ENCODE results near the gene HYPK.

DNA sequence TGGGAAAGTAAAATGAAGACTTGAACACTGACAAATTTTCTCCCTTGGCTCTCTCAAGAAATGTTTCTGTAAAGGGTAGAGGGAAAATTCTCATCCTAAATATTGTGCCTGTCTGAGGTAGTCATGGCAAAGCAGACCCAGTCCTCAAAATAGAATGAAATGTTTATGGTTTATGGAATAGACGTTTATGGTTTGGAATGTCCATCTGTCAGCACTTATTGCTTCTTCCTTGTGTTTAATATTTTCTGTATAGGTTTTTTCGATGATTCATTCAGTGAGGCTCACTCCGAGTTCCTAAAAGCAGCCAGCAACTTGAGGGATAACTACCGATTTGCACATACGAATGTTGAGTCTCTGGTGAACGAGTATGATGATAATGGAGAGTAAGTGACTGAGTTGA is 37.6 kb upstream of the HYPK start:
- TF ChIP-seq, protein P1, sequence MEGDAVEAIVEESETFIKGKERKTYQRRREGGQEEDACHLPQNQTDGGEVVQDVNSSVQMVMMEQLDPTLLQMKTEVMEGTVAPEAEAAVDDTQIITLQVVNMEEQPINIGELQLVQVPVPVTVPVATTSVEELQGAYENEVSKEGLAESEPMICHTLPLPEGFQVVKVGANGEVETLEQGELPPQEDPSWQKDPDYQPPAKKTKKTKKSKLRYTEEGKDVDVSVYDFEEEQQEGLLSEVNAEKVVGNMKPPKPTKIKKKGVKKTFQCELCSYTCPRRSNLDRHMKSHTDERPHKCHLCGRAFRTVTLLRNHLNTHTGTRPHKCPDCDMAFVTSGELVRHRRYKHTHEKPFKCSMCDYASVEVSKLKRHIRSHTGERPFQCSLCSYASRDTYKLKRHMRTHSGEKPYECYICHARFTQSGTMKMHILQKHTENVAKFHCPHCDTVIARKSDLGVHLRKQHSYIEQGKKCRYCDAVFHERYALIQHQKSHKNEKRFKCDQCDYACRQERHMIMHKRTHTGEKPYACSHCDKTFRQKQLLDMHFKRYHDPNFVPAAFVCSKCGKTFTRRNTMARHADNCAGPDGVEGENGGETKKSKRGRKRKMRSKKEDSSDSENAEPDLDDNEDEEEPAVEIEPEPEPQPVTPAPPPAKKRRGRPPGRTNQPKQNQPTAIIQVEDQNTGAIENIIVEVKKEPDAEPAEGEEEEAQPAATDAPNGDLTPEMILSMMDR (IDR thresholded peaks at IDR 0.05 in 8 of 11, conservative IDR thresholded peaks at IDR 0.05 in 3 of 11): no peak
- no peak for TF ChIP-seq POLR2A (IDR thresholded peaks at IDR 0.05)

All from spleen (tissue), 7 donors.